ENCODE results near the gene BASP1.
"Not testable (repeated sequence)": the region's sequence is repeated elsewhere in the genome, so short reads cannot be mapped to it uniquely, and the experiment has no call there.

Gene BASP1

DNA sequence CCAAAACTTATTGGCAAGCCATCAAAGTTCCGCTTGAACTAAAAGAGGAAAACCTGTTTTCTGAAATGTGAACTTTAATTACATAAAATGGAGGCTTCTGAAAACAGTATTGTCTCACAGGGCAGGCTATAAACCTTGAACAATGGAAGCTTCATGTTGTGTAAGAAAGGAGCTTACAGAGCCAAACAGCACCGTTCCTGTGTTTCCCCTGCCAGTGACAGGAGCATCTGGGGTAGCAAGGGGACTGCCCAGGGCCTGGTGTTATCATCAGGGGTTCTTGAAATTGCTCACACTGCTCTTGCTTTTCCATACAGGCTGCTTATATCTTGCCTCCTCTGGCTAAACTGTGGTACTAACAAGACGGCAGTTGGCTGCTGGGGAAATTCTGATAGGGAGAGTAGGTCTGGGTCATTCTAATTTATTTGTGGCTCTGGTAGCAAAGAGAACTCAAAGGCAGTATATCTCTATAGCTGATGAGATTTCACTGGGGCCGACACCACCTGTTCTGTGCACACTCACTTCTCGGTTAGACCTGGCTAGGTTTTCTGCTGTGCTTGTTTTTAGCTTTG lies 40.4 kb downstream of the BASP1 start:
- DNase-seq: no peak

DNA sequence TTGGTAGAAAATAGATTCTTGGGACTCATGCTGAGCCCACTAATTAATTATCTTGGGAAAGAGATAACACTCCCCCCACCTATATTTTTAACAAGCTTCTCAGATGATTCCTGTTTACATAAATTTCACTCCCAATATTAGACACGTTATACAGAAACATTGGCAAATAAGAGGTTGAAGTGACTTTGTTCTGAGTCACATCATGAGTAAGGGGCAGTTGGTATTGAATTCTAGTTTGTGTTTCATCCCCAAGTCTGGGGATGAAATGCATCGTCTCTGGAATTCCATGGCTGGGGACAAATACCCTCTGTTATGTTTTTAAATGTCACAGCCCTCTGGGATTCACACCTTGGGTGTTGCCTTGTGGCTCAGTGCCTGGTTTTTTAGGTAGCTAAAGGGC lies 41.0 kb downstream of the BASP1 start:
- no peak for DNase-seq

DNA sequence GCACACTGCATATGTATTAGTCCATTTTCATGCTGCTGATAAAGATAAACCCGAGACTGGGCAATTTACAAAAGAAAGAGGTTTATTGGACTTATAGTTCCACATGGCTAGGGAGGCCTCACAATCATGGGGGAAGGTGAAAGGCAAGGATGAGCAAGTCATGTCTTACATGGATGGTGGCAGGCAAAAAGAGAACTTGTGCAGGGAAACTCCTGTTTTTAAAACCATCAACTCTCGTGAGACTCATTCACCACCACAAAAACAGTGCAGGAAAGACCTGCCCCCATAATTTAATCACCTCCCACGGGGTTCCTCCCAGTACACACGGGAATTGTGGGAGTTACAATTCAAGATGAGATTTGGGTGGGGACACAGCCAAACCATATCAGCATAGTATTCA lies 41.6 kb downstream of the BASP1 start:
- not testable (repeated sequence) for DNase-seq

DNA sequence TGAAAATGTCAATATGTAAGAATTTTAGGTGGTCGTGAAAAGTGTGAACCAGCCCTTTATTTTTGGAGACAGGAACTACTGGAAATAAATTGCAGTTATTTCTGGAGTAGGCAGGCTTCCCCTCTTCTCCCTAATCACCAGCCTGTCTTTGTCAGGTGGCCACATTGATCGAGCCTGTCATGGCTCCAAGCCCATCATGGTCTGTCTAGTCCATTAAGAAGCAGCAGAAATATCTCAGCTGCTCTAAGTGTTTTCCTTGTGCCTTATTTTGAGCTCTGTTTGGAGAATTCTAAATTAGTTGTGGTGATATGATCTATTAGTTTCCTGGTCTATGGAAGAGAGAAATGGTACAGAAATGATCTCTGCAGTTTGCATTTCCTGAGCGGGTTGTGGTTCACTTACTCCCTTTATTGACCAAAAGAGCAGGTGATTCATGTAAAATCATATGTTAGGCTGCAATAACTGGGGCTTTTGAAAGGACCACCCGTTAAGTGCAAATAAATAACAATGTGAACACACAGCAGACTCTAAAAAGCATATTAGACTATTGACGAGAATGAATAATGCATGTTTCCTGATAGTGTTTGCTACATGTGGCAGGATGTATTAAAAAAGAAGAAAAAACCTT lies 42.3 kb downstream of the BASP1 start:
- no peak for DNase-seq

DNA sequence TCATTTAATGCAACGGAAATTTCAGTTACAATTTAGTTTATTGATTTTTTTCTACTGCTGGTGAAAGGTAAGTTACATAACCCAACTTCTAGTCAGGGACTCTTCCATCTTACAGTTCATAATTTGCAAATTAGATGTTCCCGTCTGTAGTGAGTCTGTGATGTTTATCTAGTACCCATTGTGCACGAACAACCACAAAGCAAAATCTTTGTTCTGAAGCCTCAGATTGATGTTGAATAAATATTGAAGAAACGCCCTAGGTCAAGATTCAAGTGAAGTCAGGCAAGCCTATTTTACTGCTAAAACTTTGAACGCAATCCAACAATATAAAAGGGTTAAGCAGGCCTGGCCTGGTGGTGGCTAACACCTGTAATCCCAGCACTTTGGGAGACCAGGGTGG lies 43.1 kb downstream of the BASP1 start:
- no peak for DNase-seq

DNA sequence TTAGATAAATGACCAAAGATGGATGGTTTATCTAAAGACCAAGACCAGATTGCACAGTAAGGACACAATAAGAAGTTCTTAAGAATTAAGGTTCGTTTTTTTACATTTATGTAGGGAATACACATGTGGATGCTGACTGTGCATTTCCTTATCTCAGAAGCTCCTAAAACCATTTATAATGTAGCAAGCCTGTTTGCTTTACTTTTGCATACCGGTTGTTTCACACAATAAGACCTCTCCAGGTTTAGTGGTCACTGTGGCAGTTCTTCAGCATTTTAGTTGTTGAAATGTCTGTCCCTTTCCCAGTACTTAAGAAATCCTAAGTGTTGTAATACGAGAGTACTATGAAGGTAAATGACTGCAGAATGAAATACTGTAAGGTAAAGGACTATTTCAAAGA lies 43.6 kb downstream of the BASP1 start:
- no peak for DNase-seq

DNA sequence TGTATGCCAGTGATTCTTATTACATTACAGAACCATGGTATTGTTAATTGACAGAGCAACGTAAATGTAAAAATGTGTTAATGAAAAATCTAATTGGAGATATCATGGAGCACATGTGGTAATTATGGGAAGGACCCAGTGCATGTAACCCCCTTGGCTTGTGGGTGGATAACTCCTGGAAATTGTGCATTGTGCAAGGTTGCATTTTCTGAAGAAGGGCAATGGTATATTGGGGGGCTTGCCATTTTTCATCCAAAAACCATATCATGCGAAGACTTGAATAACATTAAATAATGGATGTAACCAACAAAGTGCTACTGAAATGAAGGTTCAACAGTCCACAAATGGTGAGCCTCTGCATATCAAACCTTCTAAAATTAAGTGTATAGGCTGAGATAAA lies 47.6 kb downstream of the BASP1 start:
- DNase-seq: no peak

DNA sequence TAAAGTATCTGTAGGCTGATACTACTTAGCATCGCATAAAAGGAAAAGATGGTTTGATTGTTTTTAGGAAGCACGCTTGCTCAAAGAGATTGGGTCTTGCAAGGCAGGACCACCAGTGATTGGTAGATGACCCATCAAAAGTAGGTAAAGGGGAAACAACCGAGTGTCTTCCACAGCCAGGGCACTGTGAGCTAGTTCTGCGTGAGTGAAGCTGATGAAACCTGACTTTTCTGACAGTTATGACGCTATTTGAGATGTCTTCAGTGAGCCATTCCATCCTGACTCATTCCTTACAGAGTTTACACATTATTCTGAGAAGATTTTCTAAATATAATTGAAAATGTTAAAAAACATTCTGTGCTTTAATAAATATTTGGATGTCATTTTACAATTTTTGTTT lies 49.7 kb downstream of the BASP1 start:
- DNase-seq: no peak

DNA sequence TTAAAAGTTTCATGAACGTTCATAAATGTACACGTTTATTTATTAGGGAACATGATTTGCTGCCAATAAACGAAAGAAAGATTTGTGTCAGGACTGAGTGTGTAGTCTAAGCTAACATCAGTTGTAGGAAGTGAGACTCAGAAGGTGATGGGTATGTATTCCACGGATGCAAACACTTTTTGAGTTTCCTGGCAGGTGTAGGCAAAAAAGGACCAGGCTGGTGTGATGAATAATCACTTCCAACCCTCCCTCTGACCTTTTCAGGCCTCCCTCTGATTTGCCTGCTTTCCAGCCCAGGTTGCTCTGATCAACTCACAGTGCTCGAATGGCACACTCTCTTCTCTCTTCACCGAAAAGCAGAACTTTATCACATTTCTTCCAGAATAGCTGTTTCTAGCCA lies 51.8 kb downstream of the BASP1 start:
- DNase-seq: no peak

DNA sequence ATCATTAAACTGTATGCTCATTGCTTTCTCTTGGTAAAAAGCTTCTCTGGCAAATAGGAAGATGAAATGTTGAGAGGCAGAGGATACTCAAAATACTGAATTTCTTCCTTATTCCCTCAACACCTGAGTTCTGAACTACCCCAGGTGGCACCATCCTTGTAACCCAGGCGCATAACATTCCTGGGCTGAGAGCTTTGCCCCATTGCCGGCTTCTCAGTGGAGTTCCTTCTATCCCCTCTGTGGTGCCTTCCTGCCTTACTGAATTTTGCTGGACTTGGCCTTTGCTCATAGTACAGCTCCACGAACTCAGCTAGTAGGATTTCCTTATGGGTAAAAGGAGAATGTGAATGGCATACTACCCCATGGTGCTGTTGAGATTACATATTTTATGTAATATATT lies 54.7 kb downstream of the BASP1 start:
- DNase-seq: no peak

DNA sequence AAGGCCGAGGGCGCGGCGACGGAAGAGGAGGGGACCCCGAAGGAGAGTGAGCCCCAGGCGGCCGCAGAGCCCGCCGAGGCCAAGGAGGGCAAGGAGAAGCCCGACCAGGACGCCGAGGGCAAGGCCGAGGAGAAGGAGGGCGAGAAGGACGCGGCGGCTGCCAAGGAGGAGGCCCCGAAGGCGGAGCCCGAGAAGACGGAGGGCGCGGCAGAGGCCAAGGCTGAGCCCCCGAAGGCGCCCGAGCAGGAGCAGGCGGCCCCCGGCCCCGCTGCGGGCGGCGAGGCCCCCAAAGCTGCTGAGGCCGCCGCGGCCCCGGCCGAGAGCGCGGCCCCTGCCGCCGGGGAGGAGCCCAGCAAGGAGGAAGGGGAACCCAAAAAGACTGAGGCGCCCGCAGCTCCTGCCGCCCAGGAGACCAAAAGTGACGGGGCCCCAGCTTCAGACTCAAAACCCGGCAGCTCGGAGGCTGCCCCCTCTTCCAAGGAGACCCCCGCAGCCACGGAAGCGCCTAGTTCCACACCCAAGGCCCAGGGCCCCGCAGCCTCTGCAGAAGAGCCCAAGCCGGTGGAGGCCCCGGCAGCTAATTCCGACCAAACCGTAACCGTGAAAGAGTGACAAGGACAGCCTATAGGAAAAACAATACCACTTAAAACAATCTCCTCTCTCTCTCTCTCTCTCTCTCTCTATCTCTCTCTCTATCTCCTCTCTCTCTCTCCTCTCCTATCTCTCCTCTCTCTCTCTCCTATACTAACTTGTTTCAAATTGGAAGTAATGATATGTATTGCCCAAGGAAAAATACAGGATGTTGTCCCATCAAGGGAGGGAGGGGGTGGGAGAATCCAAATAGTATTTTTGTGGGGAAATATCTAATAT lies 58.1 kb downstream of the BASP1 start:
- no peak for DNase-seq

DNA sequence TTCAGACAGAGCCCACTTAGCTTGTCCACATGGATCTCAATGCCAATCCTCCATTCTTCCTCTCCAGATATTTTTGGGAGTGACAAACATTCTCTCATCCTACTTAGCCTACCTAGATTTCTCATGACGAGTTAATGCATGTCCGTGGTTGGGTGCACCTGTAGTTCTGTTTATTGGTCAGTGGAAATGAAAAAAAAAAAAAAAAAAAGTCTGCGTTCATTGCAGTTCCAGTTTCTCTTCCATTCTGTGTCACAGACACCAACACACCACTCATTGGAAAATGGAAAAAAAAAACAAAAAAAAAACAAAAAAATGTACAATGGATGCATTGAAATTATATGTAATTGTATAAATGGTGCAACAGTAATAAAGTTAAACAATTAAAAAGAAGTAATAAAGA lies 59.0 kb downstream of the BASP1 start:
- no peak for DNase-seq

DNA sequence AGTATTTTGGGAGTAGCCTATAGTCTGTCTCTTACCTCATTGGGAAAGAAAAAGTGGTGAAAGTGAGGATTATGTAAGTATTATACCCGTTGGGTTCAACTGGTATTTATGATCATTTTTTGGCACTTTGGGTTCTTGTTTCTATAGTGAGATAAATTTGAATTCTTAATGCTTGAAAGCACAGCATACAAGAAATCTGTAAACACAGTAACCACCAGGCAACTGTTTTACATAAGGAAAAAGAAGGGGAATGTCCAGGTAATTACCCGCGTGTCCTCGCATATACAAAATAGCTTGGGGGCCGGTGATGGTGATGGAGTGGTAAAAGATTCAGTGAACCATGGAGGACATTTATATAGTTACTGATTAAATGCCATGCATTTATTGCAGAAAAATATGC lies 60.5 kb downstream of the BASP1 start:
- DNase-seq: no peak

DNA sequence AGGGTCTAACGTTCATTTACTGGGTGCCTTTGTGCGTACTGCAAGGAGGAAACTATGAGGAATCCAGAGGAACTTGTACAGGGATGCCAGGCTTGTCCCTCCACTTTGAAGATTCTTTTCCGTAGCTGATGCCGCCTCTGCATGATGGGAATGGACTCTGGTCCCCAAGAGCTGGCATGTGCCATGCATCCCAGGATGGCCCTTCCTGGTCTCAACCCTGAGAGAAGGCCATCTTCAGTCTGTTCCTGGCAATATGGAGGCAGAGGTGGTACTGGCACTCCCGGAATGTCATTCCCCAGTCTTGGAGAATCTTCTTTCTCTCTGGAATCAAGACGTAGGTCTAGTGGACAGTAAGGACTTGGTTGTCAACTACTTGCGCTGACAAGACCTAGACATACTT lies 61.5 kb downstream of the BASP1 start:
- no peak for DNase-seq

DNA sequence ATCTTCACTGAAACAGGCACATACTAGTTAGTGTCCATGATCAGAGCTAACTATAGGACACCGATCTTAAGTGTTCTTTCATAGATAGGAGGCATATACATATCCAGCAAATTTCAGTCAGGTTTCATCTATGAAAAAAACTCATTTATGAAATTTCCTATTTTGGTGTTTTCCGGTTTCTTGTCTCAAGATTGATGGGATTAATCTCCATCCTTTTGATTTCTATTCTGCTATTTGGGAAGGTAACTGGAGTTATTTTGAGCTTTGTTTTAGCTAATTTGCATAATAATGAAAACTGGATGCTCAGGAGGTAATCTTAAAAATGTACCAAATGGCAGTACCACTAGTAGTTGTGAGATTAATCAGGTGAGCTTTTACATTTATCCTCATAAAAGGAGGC lies 62.1 kb downstream of the BASP1 start:
- DNase-seq: no peak

DNA sequence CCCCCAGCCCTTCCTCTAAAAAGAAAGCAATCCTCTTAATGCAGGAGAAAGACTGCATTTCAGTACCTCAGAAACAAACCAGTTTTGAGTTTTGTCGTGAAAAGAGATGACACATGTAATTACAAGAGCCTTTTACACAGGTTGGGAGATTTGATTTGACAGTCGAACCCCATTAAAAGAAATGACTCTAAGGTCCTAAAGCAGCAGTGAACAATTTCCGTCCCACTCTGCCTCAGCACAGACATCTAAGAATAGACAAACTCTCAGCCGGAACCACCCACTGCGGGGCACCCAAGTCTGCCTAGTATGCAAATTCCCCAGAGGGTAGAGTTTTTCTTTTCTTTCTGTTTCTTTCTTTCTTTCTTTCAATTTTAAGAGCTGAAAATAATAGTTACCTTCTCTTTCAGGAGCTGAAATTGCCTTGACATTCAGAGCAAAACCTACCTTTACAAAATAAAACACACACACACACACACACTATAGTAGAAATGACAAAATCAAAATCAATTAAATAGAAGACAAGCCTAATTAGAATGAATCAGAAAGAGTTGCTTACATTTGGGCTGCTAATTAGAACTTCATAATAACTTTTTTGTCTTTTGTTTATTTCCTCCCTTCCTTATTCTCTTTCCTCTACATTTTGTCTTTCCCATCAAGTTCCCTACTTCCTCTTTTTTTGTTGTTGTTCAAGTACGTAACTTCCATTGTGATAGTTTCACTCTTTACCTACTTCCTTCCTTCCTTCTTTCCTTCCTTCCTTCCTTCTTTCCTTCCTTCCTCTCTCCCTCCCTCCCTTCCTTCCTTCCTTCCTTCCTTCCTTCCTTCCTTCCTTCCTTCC lies 65.1 kb downstream of the BASP1 start:
- no peak for DNase-seq

DNA sequence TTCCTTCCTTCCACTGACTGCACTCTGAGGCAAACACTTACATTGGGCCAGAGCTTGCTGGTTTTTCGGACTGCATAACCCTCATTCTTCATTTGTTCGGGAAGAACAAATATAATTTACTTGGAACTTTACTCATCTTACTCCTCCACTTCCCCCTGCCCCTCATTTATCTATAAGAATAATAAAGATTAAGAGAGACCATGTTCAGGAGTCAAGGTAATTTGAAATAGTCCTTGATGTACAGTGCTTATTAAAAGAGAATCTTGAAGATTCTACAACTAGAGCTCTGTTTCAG lies 65.6 kb downstream of the BASP1 start:
- DNase-seq: no peak

DNA sequence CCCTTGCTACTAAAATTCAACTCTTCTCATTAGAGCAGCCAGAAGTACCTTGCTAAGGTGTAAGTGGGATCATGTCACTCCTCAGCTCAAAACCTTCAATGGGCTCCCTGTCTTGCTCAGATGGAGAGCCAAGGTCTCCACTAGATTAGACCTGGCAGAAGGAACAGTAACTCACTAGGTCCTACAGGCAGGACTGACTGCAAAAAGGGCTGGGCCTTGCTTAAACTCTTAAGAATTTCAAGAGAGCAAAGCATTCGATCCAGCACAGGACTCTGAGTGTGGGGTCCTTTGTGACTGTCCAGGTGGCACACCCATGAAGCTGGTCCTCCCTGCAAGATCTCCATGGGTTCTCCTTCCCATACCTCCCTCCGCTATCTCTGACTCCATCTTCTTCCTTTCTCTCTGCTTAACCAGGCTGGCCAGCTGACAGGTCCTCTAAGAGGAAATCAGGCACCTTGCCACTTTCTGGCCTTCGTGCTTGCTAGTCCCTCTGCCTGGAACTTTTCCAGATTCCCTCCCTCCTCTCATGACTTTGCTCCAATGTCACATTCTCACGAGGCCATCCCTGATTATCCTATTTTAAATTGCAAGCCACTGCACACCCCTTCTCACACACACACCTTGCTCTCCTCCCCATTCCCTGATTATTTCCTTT lies 70.2 kb downstream of the BASP1 start:
- no peak for DNase-seq

DNA sequence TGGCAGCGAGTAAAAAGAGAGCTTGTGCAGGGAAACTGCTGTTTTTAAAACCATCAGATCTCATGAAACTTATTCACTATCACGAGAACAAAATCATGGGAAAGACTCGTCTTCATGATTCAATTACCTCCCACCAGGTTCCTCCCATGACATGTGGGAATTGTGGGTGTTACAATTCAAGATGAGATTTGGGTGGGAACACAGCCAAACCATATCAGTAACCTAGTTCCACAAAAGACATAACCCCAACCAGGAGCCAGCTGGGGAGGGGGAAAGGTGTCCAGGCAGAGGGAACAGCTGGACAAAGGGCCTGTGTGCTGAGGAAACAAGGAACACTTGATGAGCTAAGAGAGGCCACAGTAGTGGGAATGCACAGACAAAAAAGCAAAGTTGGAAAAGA lies 71.1 kb downstream of the BASP1 start:
- no peak for DNase-seq

DNA sequence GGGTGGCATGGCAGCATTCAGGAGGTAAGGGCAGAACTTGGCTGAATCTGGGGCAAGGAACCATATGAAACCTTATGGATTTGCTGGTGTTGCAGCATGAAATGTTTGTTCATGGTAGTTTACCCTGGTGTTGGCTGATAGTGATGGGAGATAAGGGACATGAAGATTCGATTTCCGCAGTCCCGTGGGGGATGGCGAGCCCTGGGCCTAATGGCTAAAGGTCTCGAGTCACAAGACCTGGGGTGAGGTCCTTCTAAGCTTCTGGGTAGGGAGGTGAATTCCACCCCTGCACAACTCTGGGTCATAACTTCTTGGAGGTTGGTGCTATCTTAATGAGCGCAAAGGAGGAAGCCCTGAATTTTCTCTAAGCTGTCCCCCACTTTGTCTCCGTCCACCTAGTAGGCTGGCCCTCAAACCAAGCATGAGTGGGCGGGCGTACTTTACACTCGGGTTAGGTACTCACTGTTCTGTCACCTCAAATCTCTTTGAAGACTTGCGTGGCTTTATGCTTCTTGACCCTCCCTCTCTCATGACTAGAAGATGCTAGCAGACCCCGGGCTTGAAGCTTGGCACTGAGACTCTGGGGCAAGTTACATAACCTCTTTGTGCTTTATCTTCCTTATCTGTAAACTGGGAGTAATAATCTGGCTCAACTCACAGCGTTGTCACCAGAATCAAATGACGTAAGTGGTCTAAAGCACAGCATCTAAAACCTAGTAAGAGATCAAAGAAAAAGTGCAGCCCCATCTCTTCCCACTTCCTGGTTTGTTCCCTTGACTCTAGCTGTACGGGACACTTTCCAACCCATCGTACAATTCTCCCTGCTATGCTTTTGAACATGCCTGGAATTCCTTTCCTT lies 72.5 kb downstream of the BASP1 start:
- no peak for DNase-seq

DNA sequence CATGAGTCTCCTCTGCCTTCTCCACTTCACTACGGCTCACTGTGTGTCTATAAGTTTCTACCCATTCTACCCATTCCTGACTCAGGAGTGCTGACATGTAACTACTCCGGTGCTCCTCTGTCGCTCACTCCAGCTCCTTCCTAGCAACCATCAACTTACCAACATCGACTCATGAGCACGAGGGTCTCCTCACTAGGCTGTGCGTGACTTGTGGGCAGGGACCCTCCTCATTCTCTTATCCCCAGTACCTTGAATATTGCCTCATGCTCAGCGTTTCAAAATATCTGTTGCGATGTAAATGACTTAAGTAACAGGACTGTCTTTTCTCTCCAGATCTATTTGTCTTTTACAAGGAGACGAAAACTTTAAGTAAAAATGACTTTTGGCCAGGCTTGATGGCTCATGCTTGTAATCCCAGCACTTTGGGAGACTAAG lies 73.1 kb downstream of the BASP1 start:
- DNase-seq: no peak

DNA sequence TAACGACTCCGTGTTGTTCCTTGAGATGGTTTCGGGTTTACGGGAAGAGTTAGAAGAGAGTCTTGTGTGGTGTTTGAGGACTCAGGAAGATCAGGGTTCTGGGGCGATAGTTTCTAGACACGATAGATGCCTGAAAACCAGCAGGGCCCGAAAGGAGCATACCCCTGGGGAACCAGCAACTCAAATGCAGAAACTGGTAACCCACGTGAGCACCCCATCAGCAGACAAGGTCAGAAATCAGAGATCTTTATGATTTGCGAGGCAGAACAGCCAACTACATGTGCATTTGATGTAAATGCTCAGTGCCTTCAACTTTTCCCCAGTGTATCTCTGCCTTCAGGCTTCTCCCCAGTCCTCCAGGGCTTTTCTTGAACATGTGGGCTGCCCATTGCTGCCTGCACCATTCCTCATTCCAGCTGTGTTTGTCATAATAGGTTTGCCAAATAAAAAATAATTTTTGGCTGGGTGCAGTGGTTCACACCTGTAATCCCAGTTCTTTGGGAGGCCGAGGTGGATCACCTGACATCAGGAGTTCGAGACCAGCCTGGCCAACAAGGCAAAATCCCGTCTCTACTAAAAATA lies 75.1 kb downstream of the BASP1 start:
- no peak for DNase-seq
